GM18519 (cell line): ENCODE results near the gene HEXIM2.
A peak's percentile ranks its signal among the peaks of the same experiment; 100 is the strongest.

ENCODE experiments used
- ATAC-seq: cut with Tn5 transposase; IDR thresholded peaks from one replicate; pipeline ENCODE4 v1.9.1; 2021; ENCODE audit warnings: mild to moderate bottlenecking, moderate library complexity; ENCODE audit not compliant: unreplicated experiment, low FRiP score

Gene HEXIM2

GRCh38 chr17:45127548-45128300 lies 34.0 kb upstream of the HEXIM2 start:
- ATAC-seq: no peak

GRCh38 chr17:45128331-45128730 lies 33.3 kb upstream of the HEXIM2 start:
- no peak for ATAC-seq

- no peak for ATAC-seq
These were observed 32.7 kb upstream of the HEXIM2 start for GRCh38 chr17:45128989-45129388.

- ATAC-seq: no peak
These were observed 32.2 kb upstream of the HEXIM2 start for GRCh38 chr17:45129426-45129939.

- no peak for ATAC-seq
These were observed 31.6 kb upstream of the HEXIM2 start for GRCh38 chr17:45129940-45130680.

GRCh38 chr17:45130681-45131615 lies 30.7 kb upstream of the HEXIM2 start:
- no peak for ATAC-seq

- no peak for ATAC-seq
These were observed 29.9 kb upstream of the HEXIM2 start for GRCh38 chr17:45131616-45132319.

- ATAC-seq: no peak
These were observed 29.4 kb upstream of the HEXIM2 start, which contains the start of gene PLCD3 for GRCh38 chr17:45132320-45132571. TSS of gene PLCD3 (minus strand) at chr17:45132515. CDS start at chr17:45132410, 105 bp downstream.

- no peak for ATAC-seq
These were observed 28.9 kb upstream of the HEXIM2 start for GRCh38 chr17:45132572-45133463.

- ATAC-seq: peak; percentile 62
These were observed 26.3 kb upstream of the HEXIM2 start, which contains the start of gene ACBD4 for GRCh38 chr17:45135192-45135977. TSS of gene ACBD4 (plus strand) at chr17:45135687. CDS start at chr17:45136145, 458 bp downstream.

- ATAC-seq: no peak
These were observed 25.5 kb upstream of the HEXIM2 start for GRCh38 chr17:45135978-45136791.

- no peak for ATAC-seq
These were observed 24.7 kb upstream of the HEXIM2 start for GRCh38 chr17:45136846-45137560.

- no peak for ATAC-seq
These were observed 23.9 kb upstream of the HEXIM2 start for GRCh38 chr17:45137561-45138305.

GRCh38 chr17:45138911-45139532 lies 22.7 kb upstream of the HEXIM2 start:
- no peak for ATAC-seq

- no peak for ATAC-seq
These were observed 22.1 kb upstream of the HEXIM2 start for GRCh38 chr17:45139533-45139920.
